PC-9 (cell line): ENCODE data around the gene EGFR. TPM values are rescaled to one million over a fixed set of nuclear protein-coding genes. Genes with fewer than 3 reads are reported as not detected.

Experiments used
- BruUV-seq: library from RNA; stranded (reverse); fragments of 400-500 nt; replicated peaks from 2 replicates; lab custom pipeline; 2021; lab: Mats Ljungman, UMichigan
- CTCF ChIA-PET: fragments of 300-600 bp; sonication (Branson Sonifier 250); formaldehyde crosslinking; loops from one replicate; lab custom pipeline; 2022; ENCODE audit warnings: antibody characterized with exemption; lab: Charles Lee
- POLR2A ChIA-PET: fragments of 300-600 bp; sonication (Branson Sonifier 250); formaldehyde crosslinking; loops from one replicate; lab custom pipeline; 2022; ENCODE audit warnings: antibody characterized with exemption; ENCODE audit not compliant: unreplicated experiment; lab: Charles Lee
- DNase-seq, 2 experiments: peaks; one replicate each; pipeline versions ENCODE4 v3.0.0 to v3.0.0-alpha.2; 2015 to 2022; ENCODE audit warnings: mixed read lengths in 1 of 2
- H2AFZ ChIP-seq: fragments of 200-600 bp; sonication (generic); 2 replicates; pipeline ENCODE4 v1.8.1; 2017; ENCODE audit warnings: antibody characterized with exemption
- H3F3A ChIP-seq: fragments of 200-600 bp; sonication (generic); 2 replicates; pipeline ENCODE4 v1.8.1; 2017; ENCODE audit warnings: antibody characterized with exemption, mild to moderate bottlenecking, low read depth; ENCODE audit not compliant: insufficient read depth
- H3K27ac ChIP-seq: fragments of 200-600 bp; sonication (generic); 2 replicates; pipeline ENCODE4 v1.6.1; 2016; ENCODE audit warnings: mixed run types
- H3K27me3 ChIP-seq: fragments of 200-600 bp; sonication (generic); 2 replicates; pipeline ENCODE4 v1.6.1; 2016; ENCODE audit warnings: low read depth, mixed run types; ENCODE audit not compliant: insufficient read depth
- H3K36me3 ChIP-seq: fragments of 200-600 bp; sonication (generic); 2 replicates; pipeline ENCODE4 v1.6.1; 2016; ENCODE audit warnings: low read depth, mixed run types
- H3K4me1 ChIP-seq: fragments of 200-600 bp; sonication (generic); replicated peaks from 2 replicates; pipeline ENCODE4 v1.6.1; 2016; ENCODE audit warnings: mixed run types; ENCODE audit not compliant: insufficient read depth
- H3K4me2 ChIP-seq: fragments of 200-600 bp; sonication (generic); 2 replicates; pipeline ENCODE4 v1.6.1; 2017; ENCODE audit warnings: mixed run types
- H3K4me3 ChIP-seq: fragments of 200-600 bp; sonication (generic); 2 replicates; pipeline ENCODE4 v1.6.1; 2016; ENCODE audit warnings: mixed run types
- H3K79me2 ChIP-seq: fragments of 200-600 bp; sonication (generic); 2 replicates; pipeline ENCODE4 v1.6.1; 2017; ENCODE audit warnings: low read depth, mixed run types
- H3K9me2 ChIP-seq: fragments of 200-600 bp; sonication (generic); 2 replicates; pipeline ENCODE4 v1.8.1; 2017; ENCODE audit warnings: mild to moderate bottlenecking; ENCODE audit not compliant: insufficient read depth
- H3K9me3 ChIP-seq: fragments of 200-600 bp; sonication (generic); 2 replicates; pipeline ENCODE4 v1.8.1; 2016; ENCODE audit warnings: low read depth; ENCODE audit not compliant: insufficient read depth
- H4K20me1 ChIP-seq: fragments of 200-600 bp; sonication (generic); 2 replicates; pipeline ENCODE4 v1.8.1; 2017; ENCODE audit not compliant: insufficient read depth
- CTCF ChIP-seq: fragments of 200-600 bp; sonication (generic); conservative IDR thresholded peaks from 2 replicates; pipeline ENCODE4 v1.6.1; 2017; ENCODE audit warnings: mixed run types, antibody characterized with exemption, mild to moderate bottlenecking, moderate library complexity
- EZH2 ChIP-seq: fragments of 200-600 bp; sonication (generic); IDR thresholded peaks from 2 replicates; pipeline ENCODE4 v1.8.0; 2017; ENCODE audit warnings: antibody characterized with exemption, low read depth
- intact Hi-C: fragments of 100-400 bp; cut with micrococcal nuclease; formaldehyde crosslinking; loops from one replicate; pipeline ENCODE4 v1.10.0; 2022; ENCODE audit not compliant: unreplicated experiment
- total RNA-seq: library from RNA; stranded (reverse); gene quantifications from 2 replicates; pipeline ENCODE4 v1.2.3, GENCODE V29; 2021

Gene EGFR
- total RNA-seq, 1 experiment from 2014 or later: 342 TPM

- Histone ChIP-seq H3K36me3 (peaks cover 27% of the 10 kb centered on the region), H3K79me2 (peaks cover 98% of the 10 kb centered on the region), H3K27ac (peak overlapping the region; percentile 1; the same call in 1 of the 2 replicates), H3K4me1 (no peaks in the 10 kb centered on the region), H4K20me1 (peaks cover 37% of the 10 kb centered on the region), H2AFZ (no peak overlapping the region), H3K9me2 (no peaks in the 10 kb centered on the region), H3K4me2 (no peak overlapping the region), H3K27me3 (no peaks in the 10 kb centered on the region), H3K4me3 (no peak overlapping the region), H3F3A (peaks cover 53% of the 10 kb centered on the region), H3K9me3 (no peaks in the 10 kb centered on the region)
- intact Hi-C loops: no loop called here
- TF ChIP-seq EZH2 (no peak), CTCF (no peak)
- no peak for DNase-seq
- BruUV-seq: no TSS peak
- CTCF ChIA-PET: interaction anchor here (0.7 kb wide), 1 partner anchor 20 kb away, joined by 3 read pairs; no protein-coding TSS in a partner anchor
- POLR2A ChIA-PET: interaction anchor here (0.5 kb wide), 1 partner anchor 25 kb away, joined by 5 read pairs; no protein-coding TSS in a partner anchor
Observed at GRCh38 chr7:55092186-55092974, 73.6 kb downstream of the EGFR start.

- CTCF ChIA-PET: no interaction called here
- H3K36me3 ChIP-seq: peaks cover 24% of the 10 kb centered on the region
- peaks cover 42% of the 10 kb centered on the region for H4K20me1 ChIP-seq
Observed at GRCh38 chr7:55092975-55093373, 74.2 kb downstream of the EGFR start.

GRCh38 chr7:55093674-55094073, 74.9 kb downstream of the EGFR start:
- BruUV-seq: no TSS peak
- no peak for DNase-seq
- Histone ChIP-seq H3K79me2 (peaks cover 98% of the 10 kb centered on the region), H2AFZ (no peak overlapping the region), H4K20me1 (peaks cover 49% of the 10 kb centered on the region), H3K4me1 (no peaks in the 10 kb centered on the region), H3K9me2 (no peaks in the 10 kb centered on the region), H3K9me3 (no peaks in the 10 kb centered on the region), H3K4me2 (no peak overlapping the region), H3K27ac (no peak overlapping the region), H3K36me3 (peaks cover 21% of the 10 kb centered on the region), H3K4me3 (no peak overlapping the region), H3F3A (peaks cover 53% of the 10 kb centered on the region), H3K27me3 (no peaks in the 10 kb centered on the region)
- ChIA-PET POLR2A (no interaction called here), CTCF (no interaction called here)
- intact Hi-C loops: no loop called here
- TF ChIP-seq CTCF (no peak), EZH2 (no peak)

More at GRCh38 chr7:55092975-55093373, 74.2 kb downstream of the EGFR start:
- H3K9me3 ChIP-seq: no peaks in the 10 kb centered on the region
- H3K9me2 ChIP-seq: no peaks in the 10 kb centered on the region
- H3K4me3 ChIP-seq: no peak overlapping the region
- no peak overlapping the region for H2AFZ ChIP-seq
- H3K79me2 ChIP-seq: peaks cover 98% of the 10 kb centered on the region
- H3F3A ChIP-seq: peaks cover 53% of the 10 kb centered on the region
- H3K4me2 ChIP-seq: no peak overlapping the region
- no peak for DNase-seq
- no TSS peak for BruUV-seq
- TF ChIP-seq EZH2 (no peak), CTCF (no peak)
- intact Hi-C loops: no loop called here
- H3K27ac ChIP-seq: no peak overlapping the region
- POLR2A ChIA-PET: interaction anchor here (0.5 kb wide), 1 partner anchor 26 kb away, joined by 5 read pairs; no protein-coding TSS in a partner anchor
- H3K27me3 ChIP-seq: no peaks in the 10 kb centered on the region
- no peaks in the 10 kb centered on the region for H3K4me1 ChIP-seq
